Kidney capillary endothelial cell (primary cell): ENCODE data around the gene TMOD4.

Experiments used
- DNase-seq: peaks from one replicate; pipeline ENCODE4 v3.0.0-alpha.2; 2018; ENCODE audit warnings: low spot score

The TMOD4 gene

DNA sequence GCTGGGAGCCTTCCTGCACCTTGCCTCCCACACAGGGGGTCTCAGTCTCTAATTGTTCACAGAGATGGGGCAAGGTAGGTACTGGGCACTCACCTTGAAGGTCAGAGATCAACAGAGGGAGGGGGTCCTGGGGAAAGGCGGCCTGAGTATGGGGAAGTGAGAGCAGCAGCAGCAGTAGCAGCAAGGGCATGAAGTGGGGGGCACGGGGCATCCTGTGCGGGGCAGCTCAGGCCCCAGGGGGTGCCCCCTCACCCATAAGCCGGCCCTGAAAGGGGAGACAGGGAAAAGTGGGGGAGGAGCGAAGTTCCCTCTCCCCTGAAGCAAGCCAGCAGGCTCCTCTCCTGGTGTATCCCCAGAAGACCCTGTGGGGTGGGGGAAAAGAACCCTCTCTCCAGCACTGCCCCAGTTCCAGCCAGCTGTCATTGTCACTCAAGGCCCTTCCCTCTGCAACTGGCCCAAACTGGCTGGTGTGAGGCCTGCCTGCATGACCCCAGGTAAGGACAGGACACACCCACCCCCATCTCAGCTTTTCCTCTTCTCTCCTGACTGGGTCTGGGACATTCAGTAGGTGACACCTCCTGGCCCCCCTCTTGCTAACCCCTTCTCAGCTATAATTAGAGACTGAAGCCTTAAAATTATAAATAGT lies 33.2 kb downstream of the TMOD4 start:
- no peak for DNase-seq

DNA sequence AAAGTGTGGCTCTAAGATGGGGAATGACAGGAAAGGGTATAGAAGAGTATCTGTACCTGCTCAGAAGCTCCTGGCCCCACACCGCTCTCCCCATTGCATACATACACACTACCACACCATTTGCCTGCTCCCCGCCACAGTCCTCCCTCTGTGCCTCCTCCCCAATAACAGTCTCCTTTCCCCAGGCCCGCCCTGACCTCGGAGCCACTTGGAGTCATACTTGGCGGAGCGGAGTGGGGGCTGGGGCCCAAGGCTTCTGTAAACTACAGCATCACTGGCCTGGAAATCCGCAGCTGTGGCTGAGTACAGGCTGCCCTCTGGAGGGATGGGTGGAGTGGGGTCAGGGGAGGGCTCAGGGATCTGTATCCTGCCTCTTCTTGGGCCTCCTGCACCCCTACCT lies 38.0 kb downstream of the TMOD4 start:
- DNase-seq, result no peak

- no peak for DNase-seq
Measured at GRCh38 chr1:151135433-151136385, 40.1 kb downstream of the TMOD4 start.

DNA sequence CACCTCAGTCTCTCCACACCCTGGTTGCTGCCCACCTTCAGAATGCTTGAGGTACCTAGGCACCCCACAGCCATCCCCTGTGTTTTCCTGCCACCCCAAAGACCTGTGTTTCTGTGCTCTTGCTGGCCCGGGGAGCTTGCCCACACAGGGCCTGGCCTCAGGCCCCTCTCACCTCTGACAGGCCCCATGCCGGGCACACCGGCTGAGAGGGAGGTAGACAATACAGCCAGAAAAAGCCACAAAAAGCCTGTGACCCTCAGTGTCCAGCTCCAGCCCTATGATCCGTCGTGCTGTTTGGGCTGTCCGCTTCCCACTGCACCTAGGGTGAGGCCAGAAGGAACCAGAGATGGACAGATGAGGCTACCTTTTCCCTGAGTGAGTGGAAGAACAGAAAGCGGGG lies 40.8 kb downstream of the TMOD4 start:
- DNase-seq, result no peak

DNA sequence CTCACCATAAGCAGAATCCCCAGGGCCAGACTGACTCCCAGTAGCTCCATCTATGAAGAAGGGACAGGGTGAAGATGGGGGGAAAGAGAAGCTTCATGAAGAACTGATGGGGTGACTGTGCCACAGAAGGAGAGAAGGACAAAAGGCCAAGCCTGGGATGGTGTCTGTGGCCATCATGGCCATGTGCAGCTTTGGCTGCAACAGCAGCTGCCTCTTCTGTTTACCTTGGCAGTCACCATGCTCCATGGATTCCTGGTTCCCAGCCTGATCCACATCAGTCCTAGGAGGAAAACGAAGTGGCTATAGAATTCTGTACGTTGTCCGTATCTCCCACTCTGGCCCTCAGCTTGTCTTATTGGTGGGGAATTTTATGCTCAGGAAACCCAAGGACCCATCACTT lies 41.4 kb downstream of the TMOD4 start:
- DNase-seq, result no peak

DNA sequence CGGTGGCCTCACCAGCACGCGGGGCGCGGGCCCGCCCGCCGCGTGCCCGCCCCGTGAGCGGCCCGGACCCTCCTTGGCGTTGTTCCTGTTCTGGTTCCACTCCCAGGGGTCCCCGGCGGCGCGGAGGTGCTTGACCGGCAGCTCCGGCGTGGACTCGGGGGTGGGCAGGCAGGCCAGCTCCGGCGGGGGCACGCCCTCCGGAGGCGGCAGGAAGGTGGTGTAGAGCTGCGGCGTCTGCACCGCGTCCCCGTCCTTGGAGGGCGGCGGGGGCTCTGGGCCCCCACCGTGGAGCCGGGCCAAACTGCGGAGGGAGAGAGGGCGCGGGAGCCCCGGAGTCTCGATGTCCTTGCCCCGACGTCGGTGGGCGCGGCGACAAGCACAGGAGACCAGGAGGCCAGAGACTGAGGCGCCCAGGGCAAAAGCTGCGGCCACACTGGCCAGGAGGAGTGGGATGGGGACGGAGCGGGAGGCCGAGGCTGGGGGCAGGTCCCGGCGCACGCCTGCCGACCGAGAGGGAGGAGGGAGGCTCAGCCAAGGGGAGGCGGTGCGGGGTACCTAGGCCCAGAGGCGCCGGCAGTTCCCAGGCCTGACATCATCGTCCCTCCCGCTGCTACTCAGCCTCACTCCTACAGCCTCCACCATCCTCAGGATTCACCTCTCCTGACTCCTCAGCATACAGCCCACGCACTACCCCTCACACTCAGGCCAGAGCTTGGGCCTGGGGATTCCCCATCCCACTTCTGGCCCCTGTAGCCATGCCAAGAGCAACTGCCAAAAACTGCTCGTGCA lies 42.6 kb downstream of the TMOD4 start:
- no peak for DNase-seq

- DNase-seq, result no peak
Measured at GRCh38 chr1:151132335-151133017, 43.3 kb downstream of the TMOD4 start.

DNA sequence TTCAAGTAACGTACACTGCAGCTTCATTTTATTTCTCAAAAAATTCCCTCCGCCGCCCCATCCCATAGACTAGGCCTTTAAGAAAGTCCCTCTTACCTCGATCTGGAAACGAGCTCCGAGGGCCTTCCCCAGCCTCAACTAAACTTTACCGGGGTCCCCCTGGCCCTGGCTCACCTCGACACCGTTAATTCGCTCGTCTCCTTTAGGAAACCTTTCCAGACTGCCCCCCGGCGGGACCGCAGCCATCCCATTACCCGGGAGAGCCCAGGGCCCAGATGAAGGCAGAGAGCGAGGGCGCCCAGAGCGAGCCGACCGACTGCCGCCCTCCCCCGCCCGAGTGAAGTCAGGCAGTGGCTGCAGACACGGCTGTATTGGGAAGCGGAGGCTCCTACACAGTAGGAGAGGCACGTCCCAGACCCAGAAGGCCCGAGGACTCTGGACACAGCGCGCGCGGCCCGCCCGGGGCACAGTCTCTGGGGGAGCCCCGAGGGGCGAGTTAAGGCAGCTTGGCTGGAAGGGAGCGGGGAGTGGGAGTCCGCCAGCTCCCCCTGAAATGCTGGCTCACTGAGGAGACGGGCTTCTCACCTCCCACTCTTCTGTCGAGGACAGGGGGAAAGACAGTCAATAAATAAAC lies 44.0 kb downstream of the TMOD4 start:
- DNase-seq, result no peak

DNA sequence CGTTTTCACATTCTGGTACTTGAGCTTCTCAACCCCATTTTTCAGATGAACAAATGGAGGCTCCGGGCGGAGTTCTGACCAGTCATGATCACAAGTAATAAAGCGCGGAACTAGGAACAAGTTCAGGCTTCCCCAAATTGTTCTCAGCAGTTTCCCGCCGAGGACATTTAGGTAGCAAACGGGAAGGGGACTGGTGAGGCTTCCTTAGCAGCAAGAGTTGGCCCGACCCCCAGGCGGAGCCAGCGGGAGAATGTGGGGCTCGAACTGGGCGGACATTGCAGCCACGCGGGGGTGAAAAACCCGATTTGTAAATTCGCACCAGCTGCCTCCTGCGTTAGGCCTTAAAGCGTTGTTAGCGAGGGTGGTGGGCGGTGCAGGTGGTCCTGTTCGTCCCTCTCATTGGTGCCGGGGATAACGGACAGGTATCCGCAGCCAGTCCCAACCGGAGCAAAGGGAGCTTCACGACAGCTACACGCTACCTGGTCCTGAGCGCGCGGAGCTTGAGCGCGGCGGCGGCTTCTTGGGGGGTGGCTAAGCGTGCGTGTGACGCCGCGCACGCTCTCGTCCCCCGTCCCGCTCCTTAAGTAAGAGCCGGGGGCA lies 44.7 kb downstream of the TMOD4 start:
- DNase-seq, result peak; percentile 55

- no peak for DNase-seq
Measured at GRCh38 chr1:151128800-151129199, 47.0 kb downstream of the TMOD4 start.

DNA sequence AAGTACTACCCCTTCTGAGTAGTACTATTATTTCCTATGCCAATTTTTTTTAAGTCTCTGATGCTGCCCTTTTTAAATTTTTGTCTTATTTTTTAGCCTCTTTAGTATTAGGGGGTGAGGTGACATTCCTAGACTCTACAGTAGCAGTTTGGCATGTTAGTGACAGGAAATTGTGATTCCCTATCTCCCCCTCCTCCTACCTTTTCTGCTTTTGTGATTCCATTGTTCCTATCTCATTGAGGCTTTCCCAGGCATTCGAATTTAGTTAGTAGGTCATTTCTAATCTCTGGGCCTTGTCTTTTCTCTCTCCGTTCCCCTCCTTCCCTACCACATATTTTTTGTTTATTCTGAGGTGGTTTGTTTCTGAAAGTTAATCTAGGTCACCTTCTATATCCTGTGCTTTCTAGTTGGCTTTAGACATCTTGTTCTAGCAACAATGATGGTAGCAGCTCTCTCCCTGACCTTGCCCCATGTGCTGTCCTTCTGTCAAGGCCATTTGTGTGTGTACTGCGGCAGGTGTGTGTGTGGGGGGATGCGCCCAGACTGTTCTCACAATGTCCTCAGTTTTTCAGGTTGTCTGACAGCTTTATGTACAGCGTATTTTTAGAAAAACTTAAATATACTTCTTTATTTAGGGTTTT lies 50.9 kb downstream of the TMOD4 start:
- no peak for DNase-seq
